Measurements from ENCODE around the gene ANKRD13B. TPM values are rescaled to one million over a fixed set of nuclear protein-coding genes. Genes with fewer than 3 reads are reported as not detected.
"Not testable (repeated sequence)": the region's sequence is repeated elsewhere in the genome, so short reads cannot be mapped to it uniquely, and the experiment has no call there.

The ANKRD13B gene
- total RNA-seq, 1 donor from 2014 or later: 7.9 TPM

DNA sequence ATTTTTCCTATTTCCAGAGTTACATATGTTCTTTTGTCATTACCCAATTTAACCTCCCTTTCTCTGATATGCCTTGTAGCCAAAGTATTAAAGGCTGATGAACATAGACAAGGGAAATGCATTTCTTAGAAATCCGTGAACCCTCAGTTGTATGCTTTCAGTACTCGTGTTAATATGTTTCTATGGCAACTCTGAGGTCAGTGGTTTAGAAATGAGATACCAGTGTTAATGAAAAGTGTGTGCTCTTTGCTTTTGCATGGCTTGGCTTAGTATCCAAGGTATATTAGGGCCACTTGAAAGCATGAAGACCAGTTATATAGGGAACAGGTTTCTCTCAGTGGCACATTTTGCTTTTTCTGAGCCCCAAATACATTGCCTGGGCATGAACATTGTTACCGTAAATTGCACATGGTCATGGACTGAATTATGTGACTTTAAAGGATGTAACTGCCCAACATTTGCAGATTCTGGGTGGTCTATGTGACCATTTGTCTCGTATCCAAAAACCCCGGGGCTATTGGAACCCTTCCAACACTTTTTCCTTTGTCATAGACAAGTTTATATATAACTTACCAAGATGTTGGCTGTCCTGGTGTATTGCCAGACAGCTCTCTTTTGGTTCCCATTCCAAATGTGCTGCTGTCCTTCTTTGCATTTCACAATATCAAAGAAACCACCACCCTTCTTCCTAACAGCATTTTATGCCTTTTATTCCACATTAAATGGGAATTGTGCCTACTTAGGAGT is 43.6 kb upstream of the ANKRD13B start:
- Histone ChIP-seq H3K27ac (no peak overlapping the region), H3K4me1 (peaks cover 9% of the 10 kb centered on the region), H3K4me3 (no peak overlapping the region), H3K9me3 (no peaks in the 10 kb centered on the region), H3K27me3 (no peaks in the 10 kb centered on the region), H3K36me3 (no peaks in the 10 kb centered on the region)
- DNase-seq (ENCODE audit: extremely low spot score in 2 of 2): no peak
- intact Hi-C loops (cut with DNase I): no loop called here
- no peak for TF ChIP-seq POLR2AphosphoS5 (IDR thresholded peaks at IDR 0.05; ENCODE audit: insufficient read depth in 1 of 2, low read depth in 1 of 2)
- TF ChIP-seq, protein P1, sequence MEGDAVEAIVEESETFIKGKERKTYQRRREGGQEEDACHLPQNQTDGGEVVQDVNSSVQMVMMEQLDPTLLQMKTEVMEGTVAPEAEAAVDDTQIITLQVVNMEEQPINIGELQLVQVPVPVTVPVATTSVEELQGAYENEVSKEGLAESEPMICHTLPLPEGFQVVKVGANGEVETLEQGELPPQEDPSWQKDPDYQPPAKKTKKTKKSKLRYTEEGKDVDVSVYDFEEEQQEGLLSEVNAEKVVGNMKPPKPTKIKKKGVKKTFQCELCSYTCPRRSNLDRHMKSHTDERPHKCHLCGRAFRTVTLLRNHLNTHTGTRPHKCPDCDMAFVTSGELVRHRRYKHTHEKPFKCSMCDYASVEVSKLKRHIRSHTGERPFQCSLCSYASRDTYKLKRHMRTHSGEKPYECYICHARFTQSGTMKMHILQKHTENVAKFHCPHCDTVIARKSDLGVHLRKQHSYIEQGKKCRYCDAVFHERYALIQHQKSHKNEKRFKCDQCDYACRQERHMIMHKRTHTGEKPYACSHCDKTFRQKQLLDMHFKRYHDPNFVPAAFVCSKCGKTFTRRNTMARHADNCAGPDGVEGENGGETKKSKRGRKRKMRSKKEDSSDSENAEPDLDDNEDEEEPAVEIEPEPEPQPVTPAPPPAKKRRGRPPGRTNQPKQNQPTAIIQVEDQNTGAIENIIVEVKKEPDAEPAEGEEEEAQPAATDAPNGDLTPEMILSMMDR (IDR thresholded peaks at IDR 0.05): no peak
- TF ChIP-seq POLR2A (IDR thresholded peaks at IDR 0.05): no peak

DNA sequence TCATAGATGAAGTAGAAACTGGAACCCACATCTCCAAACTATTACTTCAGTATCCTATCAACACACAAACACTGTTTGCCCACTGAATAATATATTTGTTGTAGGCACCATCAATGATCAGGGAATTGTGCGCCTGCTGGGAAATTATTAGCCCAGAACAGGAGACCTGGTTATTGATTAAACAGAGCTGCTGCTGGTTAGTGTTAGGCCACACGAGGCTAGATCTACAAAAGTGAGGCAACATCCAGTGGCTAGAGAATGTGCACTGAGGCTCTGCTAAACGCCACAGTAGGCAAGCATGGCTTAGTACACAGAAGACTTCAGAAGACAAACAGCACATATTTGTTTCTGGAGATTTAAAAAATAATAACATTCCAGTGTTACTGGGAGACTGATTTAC is 37.1 kb upstream of the ANKRD13B start:
- DNase-seq (ENCODE audit: extremely low spot score in 2 of 2): no peak
- H3K4me1 ChIP-seq: no peaks in the 10 kb centered on the region
- no peaks in the 10 kb centered on the region for H3K27me3 ChIP-seq
- TF ChIP-seq POLR2A (IDR thresholded peaks at IDR 0.05): no peak
- TF ChIP-seq, protein P1 (IDR thresholded peaks at IDR 0.05): no peak
- TF ChIP-seq POLR2AphosphoS5 (IDR thresholded peaks at IDR 0.05; ENCODE audit: insufficient read depth in 1 of 2, low read depth in 1 of 2): no peak
- no peak overlapping the region for H3K27ac ChIP-seq
- intact Hi-C loops (cut with DNase I): no loop called here
- no peaks in the 10 kb centered on the region for H3K36me3 ChIP-seq
- no peaks in the 10 kb centered on the region for H3K9me3 ChIP-seq
- H3K4me3 ChIP-seq: no peak overlapping the region

DNA sequence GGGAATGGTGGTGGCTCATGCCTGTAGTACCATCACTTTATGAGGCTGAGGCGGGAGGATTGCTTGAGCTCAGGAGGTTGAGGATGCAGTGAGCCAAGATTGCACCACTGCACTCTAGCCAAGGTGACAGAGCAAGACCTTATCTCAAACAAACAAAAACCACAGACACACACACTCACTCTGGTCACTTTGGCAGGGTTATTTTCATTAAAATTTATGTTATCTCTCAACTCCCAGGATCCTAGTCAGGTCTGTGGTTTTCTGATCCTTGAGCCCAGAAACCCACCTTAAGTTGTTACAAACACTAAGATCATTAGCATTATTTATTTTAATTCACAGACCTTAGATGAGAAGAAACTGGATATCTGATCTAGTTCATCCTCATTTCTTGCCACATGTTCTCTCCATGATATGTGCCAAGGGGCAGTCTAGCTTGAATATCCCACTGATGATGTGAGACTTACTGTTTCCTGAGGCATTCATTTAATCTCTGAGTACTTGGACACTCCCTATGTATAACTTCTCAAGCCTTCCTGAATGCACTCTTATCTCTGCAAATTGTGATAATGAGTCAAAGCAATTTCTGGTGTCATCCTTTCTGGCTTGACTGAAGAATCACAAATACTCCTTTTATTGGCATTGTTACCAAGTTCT is 35.7 kb upstream of the ANKRD13B start:
- no peak for DNase-seq (ENCODE audit: extremely low spot score in 2 of 2)
- intact Hi-C loops (cut with DNase I): no loop called here
- Histone ChIP-seq H3K9me3 (no peaks in the 10 kb centered on the region), H3K27me3 (no peaks in the 10 kb centered on the region), H3K27ac (no peak overlapping the region), H3K4me1 (no peaks in the 10 kb centered on the region), H3K4me3 (no peak overlapping the region), H3K36me3 (peaks cover 0 to 6% of the 10 kb centered on the region in 2 donors)
- TF ChIP-seq POLR2AphosphoS5 (IDR thresholded peaks at IDR 0.05; ENCODE audit: insufficient read depth in 1 of 2, low read depth in 1 of 2) (no peak), POLR2A (IDR thresholded peaks at IDR 0.05) (no peak)
- TF ChIP-seq, protein P1 (IDR thresholded peaks at IDR 0.05): no peak

DNA sequence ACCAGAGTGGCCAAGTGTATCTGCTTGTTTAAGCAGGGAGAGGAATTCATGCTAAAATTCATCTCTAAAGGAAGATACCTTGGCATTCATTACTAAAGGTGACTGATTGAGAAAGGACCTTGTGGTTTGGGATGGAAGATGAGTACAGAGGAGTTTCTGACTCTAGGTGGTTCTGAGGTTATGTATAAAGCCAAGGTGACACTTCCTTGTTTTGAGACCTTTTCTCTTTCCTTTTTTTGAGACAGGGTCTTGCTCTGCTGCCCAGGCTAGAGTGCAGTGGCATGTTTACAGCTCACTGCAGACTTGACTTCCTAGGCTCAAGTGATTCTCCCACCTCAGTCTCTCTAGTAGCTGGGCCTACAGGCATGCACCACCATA is 35.2 kb upstream of the ANKRD13B start:
- H3K4me1 ChIP-seq: no peaks in the 10 kb centered on the region
- no peaks in the 10 kb centered on the region for H3K9me3 ChIP-seq
- H3K27ac ChIP-seq: no peak overlapping the region
- DNase-seq (ENCODE audit: extremely low spot score in 2 of 2): no peak
- intact Hi-C loops (cut with DNase I): no loop called here
- peaks cover 0 to 8% of the 10 kb centered on the region in 2 donors for H3K36me3 ChIP-seq
- TF ChIP-seq POLR2AphosphoS5 (IDR thresholded peaks at IDR 0.05; ENCODE audit: insufficient read depth in 1 of 2, low read depth in 1 of 2) (no peak), POLR2A (IDR thresholded peaks at IDR 0.05) (no peak)
- TF ChIP-seq, protein P1 (IDR thresholded peaks at IDR 0.05): no peak
- no peak overlapping the region for H3K4me3 ChIP-seq
- no peaks in the 10 kb centered on the region for H3K27me3 ChIP-seq

DNA sequence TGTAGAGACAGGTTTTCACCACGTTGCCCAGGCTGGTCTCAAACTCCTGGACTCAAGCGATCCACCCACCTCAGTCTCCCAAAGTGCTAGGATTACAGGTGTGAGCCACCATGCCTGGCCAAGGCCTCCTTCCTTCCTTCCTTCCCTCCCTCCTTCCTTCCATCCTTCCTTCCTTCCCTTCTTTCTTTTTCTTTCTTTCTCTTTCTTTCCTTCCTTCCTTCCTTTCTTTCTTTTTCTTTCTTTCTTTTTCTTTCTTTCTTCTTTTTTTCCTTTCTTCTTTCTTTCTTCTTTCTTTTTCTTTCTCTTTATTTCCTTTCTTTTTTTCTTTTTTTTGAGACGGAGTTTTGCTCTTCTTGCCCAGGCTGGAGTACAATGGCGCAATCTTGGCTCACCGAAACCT is 34.8 kb upstream of the ANKRD13B start:
- H3K27me3 ChIP-seq; H3K4me1 ChIP-seq; H3K27ac ChIP-seq; intact Hi-C loops (cut with DNase I); H3K4me3 ChIP-seq; DNase-seq (ENCODE audit: extremely low spot score in 2 of 2); H3K9me3 ChIP-seq; H3K36me3 ChIP-seq: not testable (repeated sequence)
